Esophagus squamous epithelium (tissue), 4 donors: ENCODE results near the gene GAL.

ENCODE experiments used
- POLR2A ChIP-seq, 4 donors: fragments of 450-650 bp; IDR thresholded peaks; one replicate each; pipeline ENCODE4 v1.6.1; 2017; ENCODE audit warnings: antibody characterized with exemption in 4 of 4, mild to moderate bottlenecking in 4 of 4, moderate library complexity in 3 of 4
- TF ChIP-seq, protein P1 (sequence below), 6 experiments: fragments of 450-650 bp in 4 of 6; fragments of 200-600 bp in 2 of 6; sonication (generic) in 2 of 6; IDR thresholded peaks; one replicate each; pipeline ENCODE4 v1.5.1; 2016 to 2019; ENCODE audit warnings: antibody characterized with exemption in 6 of 6, mild to moderate bottlenecking in 4 of 6, moderate library complexity in 4 of 6

DNA sequence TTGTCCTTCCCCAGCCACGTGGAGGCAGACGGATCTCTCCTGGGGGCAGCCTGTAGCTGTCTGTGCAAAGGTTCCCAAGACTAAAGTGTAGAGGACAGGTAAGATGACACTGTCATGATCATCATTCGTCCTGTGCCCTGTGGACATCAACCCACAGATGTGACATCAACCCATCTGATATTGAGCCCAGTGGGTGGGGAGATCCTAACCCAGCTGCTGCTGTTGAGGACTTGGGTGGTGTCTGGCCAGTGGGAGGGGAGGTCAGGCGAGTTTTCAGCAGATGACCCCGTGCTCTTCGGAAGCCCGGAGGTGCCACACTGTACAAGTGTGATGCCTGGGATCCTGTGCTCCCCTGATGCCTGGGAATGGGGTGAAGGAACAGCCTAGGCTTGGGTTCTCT is 1.2 kb upstream of the GAL start:
- TF ChIP-seq, protein P1, sequence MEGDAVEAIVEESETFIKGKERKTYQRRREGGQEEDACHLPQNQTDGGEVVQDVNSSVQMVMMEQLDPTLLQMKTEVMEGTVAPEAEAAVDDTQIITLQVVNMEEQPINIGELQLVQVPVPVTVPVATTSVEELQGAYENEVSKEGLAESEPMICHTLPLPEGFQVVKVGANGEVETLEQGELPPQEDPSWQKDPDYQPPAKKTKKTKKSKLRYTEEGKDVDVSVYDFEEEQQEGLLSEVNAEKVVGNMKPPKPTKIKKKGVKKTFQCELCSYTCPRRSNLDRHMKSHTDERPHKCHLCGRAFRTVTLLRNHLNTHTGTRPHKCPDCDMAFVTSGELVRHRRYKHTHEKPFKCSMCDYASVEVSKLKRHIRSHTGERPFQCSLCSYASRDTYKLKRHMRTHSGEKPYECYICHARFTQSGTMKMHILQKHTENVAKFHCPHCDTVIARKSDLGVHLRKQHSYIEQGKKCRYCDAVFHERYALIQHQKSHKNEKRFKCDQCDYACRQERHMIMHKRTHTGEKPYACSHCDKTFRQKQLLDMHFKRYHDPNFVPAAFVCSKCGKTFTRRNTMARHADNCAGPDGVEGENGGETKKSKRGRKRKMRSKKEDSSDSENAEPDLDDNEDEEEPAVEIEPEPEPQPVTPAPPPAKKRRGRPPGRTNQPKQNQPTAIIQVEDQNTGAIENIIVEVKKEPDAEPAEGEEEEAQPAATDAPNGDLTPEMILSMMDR (IDR thresholded peaks at IDR 0.05): no peak
- no peak for TF ChIP-seq POLR2A (IDR thresholded peaks at IDR 0.05)
